SKM-1 treated with dmso at 0.1 percent for 144 hours (cell line): Measurements from ENCODE around the gene RAB25.
"Not testable (repeated sequence)": the region's sequence is repeated elsewhere in the genome, so short reads cannot be mapped to it uniquely, and the experiment has no call there.

Source experiments
- DNase-seq: peaks from one replicate; lab custom pipeline; 2025; ENCODE audit not compliant: unreplicated experiment; lab: John Stamatoyannopoulos, UW

Gene RAB25

GRCh38 chr1:156115514-156116374 is 54.8 kb downstream of the RAB25 start:
- DNase-seq: no peak

GRCh38 chr1:156116731-156117130 is 55.8 kb downstream of the RAB25 start:
- DNase-seq: not testable (repeated sequence)

GRCh38 chr1:156117414-156118176 is 56.6 kb downstream of the RAB25 start:
- DNase-seq: no peak

GRCh38 chr1:156118177-156118868 is 57.4 kb downstream of the RAB25 start:
- no peak for DNase-seq

- DNase-seq: peak; percentile 88
These were observed 58.7 kb downstream of the RAB25 start for GRCh38 chr1:156119503-156120209.
